CD8-positive, alpha-beta memory T cell (primary cell): ENCODE data around the gene PRICKLE3. TPM values are rescaled to one million over a fixed set of nuclear protein-coding genes. Genes with fewer than 3 reads are reported as not detected.

ENCODE experiments used
- CTCF ChIA-PET: fragments of 350-600 bp; sonication (Branson Sonifier 250); formaldehyde crosslinking; loops from one replicate; lab custom pipeline; 2021; ENCODE audit warnings: antibody characterized with exemption; lab: Charles Lee
- POLR2A ChIA-PET: fragments of 350-600 bp; sonication (Branson Sonifier 250); formaldehyde crosslinking; loops from one replicate; lab custom pipeline; 2021; ENCODE audit warnings: antibody characterized with exemption; lab: Charles Lee
- DNase-seq, 5 donors: peaks; one replicate each; pipeline versions ENCODE4 v3.0.0 to v3.0.0-alpha.2; 2020 to 2022; ENCODE audit warnings: mixed read lengths in 1 of 5
- H3K27ac ChIP-seq: one replicate; pipeline ENCODE4 v1.7.0; 2013; ENCODE audit warnings: low read depth, mild to moderate bottlenecking, low read length, moderate library complexity
- H3K27me3 ChIP-seq: 2 replicates; pipeline ENCODE4 v1.7.0; 2013; ENCODE audit warnings: low read length, mild to moderate bottlenecking; ENCODE audit not compliant: insufficient read depth, poor library complexity, severe bottlenecking
- H3K36me3 ChIP-seq: 2 replicates; pipeline ENCODE4 v1.7.0; 2013; ENCODE audit warnings: mild to moderate bottlenecking, low read length, moderate library complexity; ENCODE audit not compliant: insufficient read depth
- H3K4me1 ChIP-seq: 2 replicates; pipeline ENCODE4 v1.7.0; 2013; ENCODE audit warnings: mild to moderate bottlenecking, low read length, moderate library complexity; ENCODE audit not compliant: insufficient read depth
- H3K4me3 ChIP-seq: 2 replicates; pipeline ENCODE4 v1.7.0; 2013; ENCODE audit warnings: mild to moderate bottlenecking, low read length
- H3K9me3 ChIP-seq: 2 replicates; pipeline ENCODE4 v1.7.0; 2013; ENCODE audit warnings: mild to moderate bottlenecking, low read length
- H3K27ac Mint-ChIP-seq, 8 donors: one replicate each; pipeline ENCODE4 v1.8.0; 2020 to 2021; ENCODE audit warnings: mixed read lengths in 8 of 8, mild to moderate bottlenecking in 6 of 8, inconsistent platforms in 3 of 8, moderate library complexity in 3 of 8
- H3K27me3 Mint-ChIP-seq, 2 donors: one replicate each; pipeline ENCODE4 v1.8.0; 2020 to 2021; ENCODE audit warnings: mixed read lengths in 2 of 2, mild to moderate bottlenecking in 1 of 2, moderate library complexity in 1 of 2
- H3K36me3 Mint-ChIP-seq, 3 donors: one replicate each; pipeline ENCODE4 v1.8.0; 2020 to 2021; ENCODE audit warnings: mixed read lengths in 3 of 3, inconsistent platforms in 1 of 3, mild to moderate bottlenecking in 1 of 3
- H3K4me1 Mint-ChIP-seq, 3 donors: one replicate each; pipeline ENCODE4 v1.8.0; 2020 to 2021; ENCODE audit warnings: mixed read lengths in 3 of 3, inconsistent platforms in 1 of 3, mild to moderate bottlenecking in 1 of 3
- H3K4me3 Mint-ChIP-seq, 7 donors: one replicate each; pipeline ENCODE4 v1.8.0; 2020 to 2021; ENCODE audit warnings: mixed read lengths in 7 of 7, mild to moderate bottlenecking in 6 of 7, moderate library complexity in 4 of 7, inconsistent platforms in 2 of 7
- H3K9me3 Mint-ChIP-seq, 5 donors: one replicate each; pipeline ENCODE4 v1.8.0; 2020 to 2022; ENCODE audit warnings: mixed read lengths in 5 of 5, mild to moderate bottlenecking in 3 of 5, moderate library complexity in 2 of 5, inconsistent platforms in 1 of 5
- polyA plus RNA-seq: library from polyadenylated mRNA; unstranded; fragments of 300-500 nt; fragmentation: Illumina TruSeq; gene quantifications from one replicate; pipeline ENCODE4 v1.2.3, GENCODE V29; 2021
- total RNA-seq, 2 experiments: library from RNA; stranded (reverse); gene quantifications; one replicate each; pipeline ENCODE4 v1.2.3, GENCODE V29; 2021

PRICKLE3 gene
- total and polyA plus RNA-seq, 3 experiments from 2014 or later: 3.0 to 13.5 (median 13.3) TPM

GRCh38 chrX:49197543-49198087 is 11.4 kb upstream of the PRICKLE3 start:
- Mint-ChIP-seq H3K4me3 (peak overlapping the region in 2 of 7 donors; percentile 1 to 44), H3K36me3 (peaks cover 0 to 3% (median 1%) of the 10 kb centered on the region in 3 donors), H3K27ac (no peak overlapping the region), H3K9me3 (no peaks in the 10 kb centered on the region), H3K27me3 (peaks cover 0 to 2% of the 10 kb centered on the region in 2 donors), H3K4me1 (peaks cover 17 to 28% (median 17%) of the 10 kb centered on the region in 3 donors)
- Histone ChIP-seq H3K4me1 (peaks cover 10% of the 10 kb centered on the region), H3K36me3 (no peaks in the 10 kb centered on the region), H3K9me3 (no peaks in the 10 kb centered on the region), H3K4me3 (no peak overlapping the region), H3K27ac (no peak overlapping the region), H3K27me3 (no peaks in the 10 kb centered on the region)
- POLR2A ChIA-PET: no interaction called here
- CTCF ChIA-PET: no interaction called here
- DNase-seq: no peak

GRCh38 chrX:49193542-49193964 is 7.4 kb upstream of the PRICKLE3 start:
- peak overlapping the region in 4 of 8 donors; percentile 5 to 69 (median 31) for H3K27ac Mint-ChIP-seq
- Histone ChIP-seq H3K9me3 (no peaks in the 10 kb centered on the region), H3K27me3 (no peaks in the 10 kb centered on the region), H3K4me3 (no peak overlapping the region), H3K27ac (no peak overlapping the region), H3K36me3 (no peaks in the 10 kb centered on the region), H3K4me1 (peaks cover 16% of the 10 kb centered on the region)
- no peak for DNase-seq
- peak overlapping the region in 1 of 7 donors; percentile 87 for H3K4me3 Mint-ChIP-seq
- H3K4me1 Mint-ChIP-seq: peaks cover 22 to 29% (median 22%) of the 10 kb centered on the region in 3 donors
- no peaks in the 10 kb centered on the region for H3K9me3 Mint-ChIP-seq
- ChIA-PET CTCF (interaction anchor here (1.2 to 4.7 kb wide), 4 partner anchors 17 to 686 kb away, joined by 3 to 25 read pairs (median 4); partner anchors contain the start of genes PPP1R3F and USP27X), POLR2A (no interaction called here)
- H3K27me3 Mint-ChIP-seq: peaks cover 0 to 2% of the 10 kb centered on the region in 2 donors
- peaks cover 0 to 4% (median 1%) of the 10 kb centered on the region in 3 donors for H3K36me3 Mint-ChIP-seq

- Mint-ChIP-seq H3K27ac (peak overlapping the region in 3 of 8 donors; percentile 35 to 69 (median 55)), H3K27me3 (peaks cover 0 to 5% of the 10 kb centered on the region in 2 donors), H3K9me3 (no peaks in the 10 kb centered on the region), H3K4me1 (peaks cover 18 to 22% (median 22%) of the 10 kb centered on the region in 3 donors), H3K4me3 (peak overlapping the region in 4 of 7 donors; percentile 32 to 87 (median 44)), H3K36me3 (peaks cover 0 to 4% (median 0%) of the 10 kb centered on the region in 3 donors)
- no peak overlapping the region for H3K27ac ChIP-seq
- DNase-seq: peak in 1 of 5 donors; percentile 17
- ChIA-PET POLR2A (interaction anchor here (1.1 kb wide), 1 partner anchor 26 kb away, joined by 3 read pairs; no protein-coding TSS in a partner anchor), CTCF (interaction anchor here (1.0 to 4.7 kb wide), 8 partner anchors 15 to 686 kb away, joined by 3 to 25 read pairs (median 4); partner anchors contain the start of genes PPP1R3F and USP27X)
- H3K27me3 ChIP-seq: no peaks in the 10 kb centered on the region
- peaks cover 16% of the 10 kb centered on the region for H3K4me1 ChIP-seq
- H3K4me3 ChIP-seq: no peak overlapping the region
- no peaks in the 10 kb centered on the region for H3K9me3 ChIP-seq
- no peaks in the 10 kb centered on the region for H3K36me3 ChIP-seq
These were observed 6.7 kb upstream of the PRICKLE3 start for GRCh38 chrX:49192722-49193328.

DNA sequence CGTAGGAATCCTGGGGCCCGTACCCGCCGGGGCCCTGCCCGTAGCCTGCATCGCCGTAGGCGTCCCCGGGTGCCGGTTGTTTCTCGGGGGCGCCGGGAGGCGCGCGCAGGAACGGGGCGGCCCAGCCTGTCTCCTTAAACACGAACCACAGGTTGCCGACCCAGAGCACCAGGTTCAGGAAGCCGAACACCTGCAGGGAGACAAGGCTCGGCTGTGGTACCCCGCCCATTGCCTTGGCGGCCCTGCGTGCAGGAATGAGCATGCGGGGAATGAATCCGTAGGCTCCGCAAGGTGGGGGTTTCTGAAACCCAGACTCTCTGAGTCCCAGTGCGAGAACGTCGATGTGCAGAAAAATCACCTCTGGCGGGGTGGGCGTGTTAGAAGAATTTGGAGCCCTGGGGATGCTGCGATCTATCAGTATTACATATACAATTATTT is 5.4 kb upstream of the PRICKLE3 start:
- peaks cover 16% of the 10 kb centered on the region for H3K4me1 ChIP-seq
- H3K4me3 Mint-ChIP-seq: peak overlapping the region; percentile 79 to 94 (median 91)
- H3K36me3 Mint-ChIP-seq: peaks cover 0 to 4% (median 0%) of the 10 kb centered on the region in 3 donors
- POLR2A ChIA-PET: interaction anchor here (1.0 to 1.6 kb wide), 5 partner anchors 25 to 189 kb away, joined by 3 to 9 read pairs (median 5); partner anchors contain the start of gene GRIPAP1
- peak overlapping the region; percentile 79 for H3K27ac ChIP-seq
- no peaks in the 10 kb centered on the region for H3K27me3 ChIP-seq
- peak in 1 of 5 donors; percentile 56 for DNase-seq
- H3K9me3 ChIP-seq: no peaks in the 10 kb centered on the region
- no peaks in the 10 kb centered on the region for H3K9me3 Mint-ChIP-seq
- peak overlapping the region; percentile 75 for H3K4me3 ChIP-seq
- H3K36me3 ChIP-seq: no peaks in the 10 kb centered on the region
- peak overlapping the region; percentile 37 to 95 (median 88) for H3K27ac Mint-ChIP-seq
- CTCF ChIA-PET: interaction anchor here (1.0 to 4.7 kb wide), 7 partner anchors 11 to 300 kb away, joined by 3 to 25 read pairs (median 3); partner anchors contain the start of gene PPP1R3F
- H3K27me3 Mint-ChIP-seq: peaks cover 0 to 5% of the 10 kb centered on the region in 2 donors
- peaks cover 18 to 22% (median 21%) of the 10 kb centered on the region in 3 donors for H3K4me1 Mint-ChIP-seq

DNA sequence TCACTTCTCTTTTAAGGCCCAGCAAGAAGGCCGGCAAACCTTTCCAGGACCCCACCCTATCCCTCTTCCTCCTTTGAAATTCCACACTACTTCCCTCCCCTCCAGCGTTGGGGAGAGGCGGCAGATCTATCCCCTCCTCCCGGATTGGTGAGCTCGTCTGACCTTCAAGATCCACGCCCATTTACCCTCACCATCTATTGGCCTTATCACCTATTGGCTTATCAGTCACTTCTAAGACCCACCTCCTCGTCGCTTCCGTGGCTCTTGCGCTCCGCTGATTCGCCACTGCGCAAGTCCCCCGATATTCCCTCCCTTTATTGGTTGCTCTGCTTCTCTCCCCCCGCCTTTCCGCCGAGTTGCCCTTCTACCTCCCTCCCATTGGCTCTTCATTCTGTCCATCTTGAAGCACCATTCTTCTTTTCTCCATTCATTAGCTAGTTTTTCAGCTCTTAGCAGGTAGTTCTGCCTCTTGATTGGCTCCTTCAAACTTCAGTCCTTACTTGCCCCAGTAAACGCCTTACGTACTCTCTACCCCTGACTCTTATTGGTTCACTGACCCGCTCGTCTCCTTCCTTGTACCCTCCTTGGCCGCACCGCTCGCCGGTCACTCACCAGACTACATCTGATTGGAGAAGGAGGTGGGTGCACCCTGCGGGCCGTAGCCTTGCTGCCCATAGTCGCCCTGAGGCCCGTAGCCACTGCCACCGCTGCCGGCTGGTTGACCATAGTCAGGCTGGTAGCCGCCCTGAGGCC is 4.8 kb upstream of the PRICKLE3 start:
- Histone ChIP-seq H3K9me3 (no peaks in the 10 kb centered on the region), H3K4me3 (peak overlapping the region; percentile 75), H3K4me1 (peaks cover 16% of the 10 kb centered on the region), H3K27ac (peak overlapping the region; percentile 79), H3K36me3 (no peaks in the 10 kb centered on the region), H3K27me3 (no peaks in the 10 kb centered on the region)
- H3K27me3 Mint-ChIP-seq: peaks cover 0 to 5% of the 10 kb centered on the region in 2 donors
- CTCF ChIA-PET: interaction anchor here (1.0 to 4.7 kb wide), 5 partner anchors 11 to 299 kb away, joined by 3 to 25 read pairs (median 4); partner anchors contain the start of gene TFE3
- peaks cover 18 to 22% (median 21%) of the 10 kb centered on the region in 3 donors for H3K4me1 Mint-ChIP-seq
- POLR2A ChIA-PET: interaction anchor here (0.6 to 1.6 kb wide), 10 partner anchors 20 to 233 kb away, joined by 3 to 9 read pairs (median 5); partner anchors contain the start of genes GRIPAP1, OTUD5 and PPP1R3F
- H3K36me3 Mint-ChIP-seq: peaks cover 0 to 4% (median 0%) of the 10 kb centered on the region in 3 donors
- no peaks in the 10 kb centered on the region for H3K9me3 Mint-ChIP-seq
- peak overlapping the region; percentile 79 to 94 (median 91) for H3K4me3 Mint-ChIP-seq
- DNase-seq: peak; percentile 67 to 92 (median 88)
- H3K27ac Mint-ChIP-seq: peak overlapping the region; percentile 55 to 95 (median 90)

GRCh38 chrX:49189606-49190005 is 3.4 kb upstream of the PRICKLE3 start:
- Histone ChIP-seq H3K9me3 (no peaks in the 10 kb centered on the region), H3K36me3 (no peaks in the 10 kb centered on the region), H3K4me3 (no peak overlapping the region), H3K27me3 (no peaks in the 10 kb centered on the region), H3K4me1 (peaks cover 23% of the 10 kb centered on the region), H3K27ac (no peak overlapping the region)
- peaks cover 0 to 4% of the 10 kb centered on the region in 2 donors for H3K27me3 Mint-ChIP-seq
- peaks cover 0 to 2% (median 0%) of the 10 kb centered on the region in 3 donors for H3K36me3 Mint-ChIP-seq
- no peak for DNase-seq
- H3K4me3 Mint-ChIP-seq: peak overlapping the region in 5 of 7 donors; percentile 23 to 74 (median 63)
- CTCF ChIA-PET: interaction anchor here (4.7 kb wide), 1 partner anchor 23 kb away, joined by 25 read pairs; no protein-coding TSS in a partner anchor
- POLR2A ChIA-PET: no interaction called here
- no peaks in the 10 kb centered on the region for H3K9me3 Mint-ChIP-seq
- H3K4me1 Mint-ChIP-seq: peaks cover 24 to 30% (median 29%) of the 10 kb centered on the region in 3 donors
- peak overlapping the region in 5 of 8 donors; percentile 15 to 82 (median 63) for H3K27ac Mint-ChIP-seq

DNA sequence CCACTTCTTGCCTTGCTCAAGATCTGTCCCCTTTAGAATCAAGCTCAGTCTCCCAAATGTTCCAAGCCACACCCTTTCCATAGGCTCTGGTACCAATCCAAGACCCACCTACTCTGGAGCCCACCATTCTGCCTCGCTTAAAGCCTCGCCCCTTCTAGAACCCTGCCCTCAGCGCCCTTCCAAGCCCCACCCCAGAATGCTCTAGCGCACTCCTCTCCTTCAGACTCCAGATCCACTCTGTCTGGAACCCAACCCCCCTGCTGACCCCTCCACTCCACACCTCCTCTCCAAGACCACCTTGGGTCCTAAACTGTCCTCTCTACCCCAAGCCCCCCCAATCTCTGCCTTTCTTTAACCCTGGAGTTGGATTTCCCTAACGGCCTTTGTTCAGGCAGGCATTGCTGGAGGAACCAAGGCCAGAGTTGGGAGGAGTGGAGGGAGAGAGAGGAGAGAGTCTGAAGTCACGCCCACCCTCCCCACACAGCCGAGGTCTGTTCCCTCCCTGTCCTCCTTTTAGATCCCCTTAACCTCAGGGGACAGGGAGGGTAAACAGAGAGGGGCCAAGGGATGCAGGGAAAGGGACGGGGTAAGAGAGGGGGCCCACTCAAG is 2.4 kb upstream of the PRICKLE3 start:
- peaks cover 24 to 33% (median 24%) of the 10 kb centered on the region in 3 donors for H3K4me1 Mint-ChIP-seq
- H3K36me3 Mint-ChIP-seq: peaks cover 0 to 1% (median 0%) of the 10 kb centered on the region in 3 donors
- H3K9me3 ChIP-seq: no peaks in the 10 kb centered on the region
- POLR2A ChIA-PET: interaction anchor here (0.7 kb wide), 1 partner anchor 132 kb away, joined by 3 read pairs; no protein-coding TSS in a partner anchor
- no peak overlapping the region for H3K27ac ChIP-seq
- H3K27ac Mint-ChIP-seq: peak overlapping the region in 1 of 8 donors; percentile 68
- H3K36me3 ChIP-seq: no peaks in the 10 kb centered on the region
- no peak for DNase-seq
- no peak overlapping the region for H3K4me3 Mint-ChIP-seq
- H3K27me3 Mint-ChIP-seq: peaks cover 0 to 4% of the 10 kb centered on the region in 2 donors
- H3K4me3 ChIP-seq: no peak overlapping the region
- H3K9me3 Mint-ChIP-seq: no peaks in the 10 kb centered on the region
- CTCF ChIA-PET: no interaction called here
- peaks cover 23% of the 10 kb centered on the region for H3K4me1 ChIP-seq
- H3K27me3 ChIP-seq: no peaks in the 10 kb centered on the region
